Ishikawa (cell line): ENCODE measurements around the gene GADL1.

Experiments used
- CREB1 ChIP-seq: IDR thresholded peaks from 2 replicates; pipeline ENCODE4 v1.6.1; 2012; ENCODE audit warnings: low read depth
- EGR1 ChIP-seq: IDR thresholded peaks from 2 replicates; pipeline ENCODE4 v1.6.1; 2012
- EP300 ChIP-seq: IDR thresholded peaks from 2 replicates; pipeline ENCODE4 v1.6.1; 2012; ENCODE audit warnings: borderline replicate concordance
- MAX ChIP-seq: IDR thresholded peaks from 2 replicates; pipeline ENCODE4 v1.6.1; 2012
- NFIC ChIP-seq: IDR thresholded peaks from 2 replicates; pipeline ENCODE4 v1.6.1; 2012
- RAD21 ChIP-seq: IDR thresholded peaks from 2 replicates; pipeline ENCODE4 v1.6.1; 2012; ENCODE audit warnings: low read depth
- TAF1 ChIP-seq: IDR thresholded peaks from 2 replicates; pipeline ENCODE4 v1.6.1; 2012; ENCODE audit warnings: low read depth, mild to moderate bottlenecking
- TEAD4 ChIP-seq: IDR thresholded peaks from 2 replicates; pipeline ENCODE4 v1.6.1; 2012
- YY1 ChIP-seq: IDR thresholded peaks from 2 replicates; pipeline ENCODE4 v1.6.1; 2012; ENCODE audit warnings: low read depth
- ZBTB7A ChIP-seq: IDR thresholded peaks from 2 replicates; pipeline ENCODE4 v1.6.1; 2012; ENCODE audit warnings: low read depth
- TF ChIP-seq, protein P1 (sequence below): IDR thresholded peaks from 2 replicates; pipeline ENCODE4 v1.6.1; 2012; ENCODE audit warnings: low read depth, mild to moderate bottlenecking

GRCh38 chr3:30847592-30847991, 46.9 kb downstream of the GADL1 start:
- TF ChIP-seq EGR1 (no peak), ZBTB7A (no peak), YY1 (no peak), CREB1 (no peak), TEAD4 (no peak), TAF1 (no peak), EP300 (no peak), RAD21 (no peak), NFIC (no peak), MAX (no peak)
- TF ChIP-seq, protein P1, sequence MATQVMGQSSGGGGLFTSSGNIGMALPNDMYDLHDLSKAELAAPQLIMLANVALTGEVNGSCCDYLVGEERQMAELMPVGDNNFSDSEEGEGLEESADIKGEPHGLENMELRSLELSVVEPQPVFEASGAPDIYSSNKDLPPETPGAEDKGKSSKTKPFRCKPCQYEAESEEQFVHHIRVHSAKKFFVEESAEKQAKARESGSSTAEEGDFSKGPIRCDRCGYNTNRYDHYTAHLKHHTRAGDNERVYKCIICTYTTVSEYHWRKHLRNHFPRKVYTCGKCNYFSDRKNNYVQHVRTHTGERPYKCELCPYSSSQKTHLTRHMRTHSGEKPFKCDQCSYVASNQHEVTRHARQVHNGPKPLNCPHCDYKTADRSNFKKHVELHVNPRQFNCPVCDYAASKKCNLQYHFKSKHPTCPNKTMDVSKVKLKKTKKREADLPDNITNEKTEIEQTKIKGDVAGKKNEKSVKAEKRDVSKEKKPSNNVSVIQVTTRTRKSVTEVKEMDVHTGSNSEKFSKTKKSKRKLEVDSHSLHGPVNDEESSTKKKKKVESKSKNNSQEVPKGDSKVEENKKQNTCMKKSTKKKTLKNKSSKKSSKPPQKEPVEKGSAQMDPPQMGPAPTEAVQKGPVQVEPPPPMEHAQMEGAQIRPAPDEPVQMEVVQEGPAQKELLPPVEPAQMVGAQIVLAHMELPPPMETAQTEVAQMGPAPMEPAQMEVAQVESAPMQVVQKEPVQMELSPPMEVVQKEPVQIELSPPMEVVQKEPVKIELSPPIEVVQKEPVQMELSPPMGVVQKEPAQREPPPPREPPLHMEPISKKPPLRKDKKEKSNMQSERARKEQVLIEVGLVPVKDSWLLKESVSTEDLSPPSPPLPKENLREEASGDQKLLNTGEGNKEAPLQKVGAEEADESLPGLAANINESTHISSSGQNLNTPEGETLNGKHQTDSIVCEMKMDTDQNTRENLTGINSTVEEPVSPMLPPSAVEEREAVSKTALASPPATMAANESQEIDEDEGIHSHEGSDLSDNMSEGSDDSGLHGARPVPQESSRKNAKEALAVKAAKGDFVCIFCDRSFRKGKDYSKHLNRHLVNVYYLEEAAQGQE, result no peak
